Gastrocnemius medialis (tissue), 4 donors: Measurements from ENCODE around the gene ZDHHC1. TPM values are rescaled to one million over a fixed set of nuclear protein-coding genes. Genes with fewer than 3 reads are reported as not detected.
"Not testable (repeated sequence)": the region's sequence is repeated elsewhere in the genome, so short reads cannot be mapped to it uniquely, and the experiment has no call there.

ENCODE experiments used
- ATAC-seq, 2 donors: fragments of 150-250 bp; one replicate each; pipeline ENCODE4 v1.9.1; 2016
- DNase-seq, 2 donors: peaks; one replicate each; pipeline ENCODE4 v3.0.0-alpha.2; 2019
- H3K27ac ChIP-seq, 4 donors: fragments of 200-600 bp; sonication (generic); 1 replicate in 1 of 4; 2 replicates in 3 of 4; pipeline ENCODE4 v1.5.1; 2016 to 2018; ENCODE audit warnings: mild to moderate bottlenecking in 2 of 4, moderate library complexity in 1 of 4
- H3K27me3 ChIP-seq, 3 donors: fragments of 200-600 bp; sonication (generic) in 2 of 3; 1 replicate in 1 of 3; 2 replicates in 2 of 3; pipeline versions ENCODE4 v1.5.1 to v1.6.0; 2016 to 2019; ENCODE audit warnings: mild to moderate bottlenecking in 1 of 3, moderate library complexity in 1 of 3
- H3K36me3 ChIP-seq, 2 donors: fragments of 200-600 bp; sonication (generic) in 1 of 2; one replicate each; pipeline ENCODE4 v1.5.1; 2017 to 2018
- H3K4me1 ChIP-seq, 2 donors: fragments of 200-600 bp; sonication (generic) in 1 of 2; one replicate each; pipeline ENCODE4 v1.5.1; 2016 to 2017; ENCODE audit warnings: mild to moderate bottlenecking in 2 of 2
- H3K4me3 ChIP-seq, 4 donors: fragments of 200-600 bp; sonication (generic) in 3 of 4; 1 replicate in 1 of 4; 2 replicates in 3 of 4; pipeline ENCODE4 v1.5.1; 2016 to 2019; ENCODE audit warnings: mild to moderate bottlenecking in 2 of 4
- H3K9me3 ChIP-seq, 3 donors: fragments of 200-600 bp; sonication (generic) in 2 of 3; 1 replicate in 1 of 3; 2 replicates in 2 of 3; pipeline ENCODE4 v1.5.1; 2016 to 2019
- CTCF ChIP-seq, 5 experiments: fragments of 450-650 bp in 3 of 5; fragments of 200-600 bp in 2 of 5; sonication (generic) in 2 of 5; IDR thresholded peaks in 4 of 5; conservative IDR thresholded peaks in 1 of 5; 1 replicate in 4 of 5; 2 replicates in 1 of 5; pipeline ENCODE4 v1.5.1; 2016 to 2019; ENCODE audit warnings: antibody characterized with exemption in 5 of 5, mild to moderate bottlenecking in 3 of 5, moderate library complexity in 3 of 5
- POLR2A ChIP-seq, 2 donors: fragments of 450-650 bp; IDR thresholded peaks; one replicate each; pipeline ENCODE4 v1.6.1; 2017; ENCODE audit warnings: antibody characterized with exemption in 2 of 2, mild to moderate bottlenecking in 2 of 2, moderate library complexity in 2 of 2
- in situ Hi-C, 4 donors: fragments of 200-750 bp; cut with MboI; loops; one replicate each; pipeline versions ENCODE4 v1.15.0 to v1.8.0; 2017; ENCODE audit warnings: low sequenced_read_pairs in 4 of 4
- intact Hi-C: fragments of 100-400 bp; cut with DNase I; formaldehyde crosslinking; loops from one replicate; pipeline ENCODE4 v1.15.1; 2023; ENCODE audit warnings: low total_unique reads
- total RNA-seq, 4 donors: library from RNA; depleted of rRNA; stranded (reverse); fragments of >200 nt; gene quantifications; one replicate each; pipeline versions ENCODE4 v1.1.0 to v1.2.3, GENCODE V29; 2016

ZDHHC1 gene
- total RNA-seq, 4 donors from 2014 or later = 4.4 to 11.0 (median 8.9) TPM

DNA sequence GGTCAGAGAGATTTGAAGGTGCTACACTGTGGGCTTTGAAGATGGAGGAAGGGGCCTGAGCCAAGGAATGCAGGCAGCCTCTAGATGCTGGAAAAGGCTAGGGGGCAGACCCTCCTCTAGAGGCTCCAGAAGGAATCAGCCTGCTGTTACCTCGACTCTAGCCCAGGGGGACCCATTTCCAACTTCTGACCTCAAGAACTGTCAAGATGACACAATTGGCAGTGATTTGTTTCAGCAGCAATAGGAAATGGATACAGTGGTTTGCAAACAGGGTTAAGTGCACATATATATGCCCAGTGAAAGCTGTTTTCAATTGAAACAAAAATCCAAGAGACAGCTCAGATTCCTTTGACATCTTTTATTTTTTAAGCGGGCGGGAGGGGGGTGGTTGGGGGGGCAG is 3.7 kb upstream of the ZDHHC1 start:
- Histone ChIP-seq H3K9me3 (no peaks in the 10 kb centered on the region), H3K36me3 (no peaks in the 10 kb centered on the region), H3K4me3 (no peak overlapping the region), H3K4me1 (peaks cover 8% of the 10 kb centered on the region in 2 donors), H3K27me3 (no peaks in the 10 kb centered on the region), H3K27ac (no peak overlapping the region)
- intact Hi-C loops (loop anchor here (5.0 kb wide), 1 partner anchor 143 kb away; the partner anchor contains the start of gene PLEKHG4), in situ Hi-C loops (loop anchor here in 1 of 4 donors (10.0 kb wide), 1 partner anchor 155 kb away; no protein-coding TSS in a partner anchor)
- no peak for DNase-seq
- TF ChIP-seq CTCF (IDR thresholded peaks at IDR 0.05 in 4 of 5, conservative IDR thresholded peaks at IDR 0.05 in 1 of 5) = no peak
- no peak for ATAC-seq

DNA sequence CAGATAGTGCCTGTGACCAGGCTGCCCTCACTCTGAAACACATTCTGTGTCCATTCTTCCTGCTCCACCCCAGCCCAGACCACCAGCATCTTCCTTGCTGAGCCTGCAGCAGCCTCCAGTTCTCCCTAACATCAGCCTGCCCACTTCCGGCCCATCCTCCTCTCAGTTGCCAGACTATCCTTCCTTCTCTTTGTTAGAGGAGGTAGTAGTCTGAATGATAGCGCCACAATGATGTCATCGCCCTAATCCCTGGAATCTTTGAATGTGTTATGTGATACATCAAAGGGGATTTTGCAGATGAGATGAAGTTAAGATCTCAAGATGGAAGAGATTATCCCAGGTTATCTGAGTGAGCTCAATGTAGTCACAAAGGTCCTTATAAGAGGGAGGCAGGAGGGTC is 3.2 kb upstream of the ZDHHC1 start:
- ATAC-seq = no peak
- Histone ChIP-seq H3K4me1 (peaks cover 8 to 12% of the 10 kb centered on the region in 2 donors), H3K9me3 (no peaks in the 10 kb centered on the region), H3K27ac (no peak overlapping the region), H3K36me3 (no peaks in the 10 kb centered on the region), H3K4me3 (no peak overlapping the region), H3K27me3 (no peaks in the 10 kb centered on the region)
- in situ Hi-C loops (loop anchor here in 1 of 4 donors (10.0 kb wide), 1 partner anchor 155 kb away; no protein-coding TSS in a partner anchor), intact Hi-C loops (loop anchor here (5.0 kb wide), 1 partner anchor 142 kb away; the partner anchor contains the start of gene PLEKHG4)
- DNase-seq = no peak
- TF ChIP-seq POLR2A (IDR thresholded peaks at IDR 0.05) = no peak
- no peak for TF ChIP-seq CTCF (IDR thresholded peaks at IDR 0.05 in 4 of 5, conservative IDR thresholded peaks at IDR 0.05 in 1 of 5)

DNA sequence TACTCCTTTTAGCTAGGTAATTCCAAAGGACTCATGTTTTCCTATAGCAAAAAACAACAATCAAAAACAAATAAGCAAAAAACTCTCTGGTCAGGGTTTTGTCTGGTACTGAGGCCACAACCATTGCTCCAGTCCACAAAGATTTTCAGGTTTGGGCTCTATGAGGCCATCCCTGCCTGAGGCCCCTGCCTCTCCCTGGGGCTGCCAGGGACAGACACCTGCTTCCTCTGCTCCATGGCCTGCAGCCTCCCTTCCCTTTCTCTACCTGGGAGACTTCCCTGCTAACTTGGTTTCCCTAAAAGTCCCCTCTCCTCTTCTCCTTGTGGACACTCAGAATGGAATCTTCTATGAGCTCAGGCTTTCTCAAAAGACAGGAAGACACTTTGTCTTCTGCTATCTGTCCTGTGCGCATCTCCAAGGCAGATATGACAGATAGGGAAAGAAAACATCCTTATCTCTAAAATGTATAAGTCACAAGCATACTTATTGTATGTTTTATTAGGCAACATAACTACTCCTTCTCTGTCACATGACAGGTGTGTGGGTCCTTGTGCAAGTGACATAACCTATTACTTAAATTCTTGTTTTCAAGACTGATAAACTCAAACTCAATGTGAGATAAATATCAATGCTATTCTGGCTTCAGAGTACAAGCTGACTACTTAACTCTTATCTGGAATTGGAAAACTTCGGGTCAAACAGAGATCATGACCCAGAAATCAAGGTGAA is 1.2 kb upstream of the ZDHHC1 start:
- peaks cover 12 to 20% of the 10 kb centered on the region in 2 donors for H3K4me1 ChIP-seq
- no peak overlapping the region for H3K4me3 ChIP-seq
- no peak for DNase-seq
- TF ChIP-seq POLR2A (IDR thresholded peaks at IDR 0.05) = no peak
- TF ChIP-seq CTCF (IDR thresholded peaks at IDR 0.05 in 4 of 5, conservative IDR thresholded peaks at IDR 0.05 in 1 of 5) = no peak
- in situ Hi-C loops = loop anchor here in 1 of 4 donors (10.0 kb wide), 1 partner anchor 153 kb away; no protein-coding TSS in a partner anchor
- no peak overlapping the region for H3K27ac ChIP-seq
- H3K36me3 ChIP-seq = no peaks in the 10 kb centered on the region
- intact Hi-C loops = loop anchor here (2.0 to 5.0 kb wide), 3 partner anchors 45 to 140 kb away; partner anchors contain the start of gene PLEKHG4
- H3K27me3 ChIP-seq = no peaks in the 10 kb centered on the region
- H3K9me3 ChIP-seq = no peaks in the 10 kb centered on the region
- ATAC-seq = no peak

- ATAC-seq, H3K36me3 ChIP-seq, DNase-seq, H3K9me3 ChIP-seq, H3K27me3 ChIP-seq: not testable (repeated sequence)
- Histone ChIP-seq H3K4me3 (peak overlapping the region; percentile 59 to 87 (median 78)), H3K27ac (peak overlapping the region; percentile 75 to 82 (median 76)), H3K4me1 (peaks cover 12 to 20% of the 10 kb centered on the region in 2 donors)
- in situ Hi-C loops = loop anchor here in 1 of 4 donors (10.0 kb wide), 1 partner anchor 151 kb away; no protein-coding TSS in a partner anchor
- intact Hi-C loops = loop anchor here (5.0 kb wide), 1 partner anchor 138 kb away; the partner anchor contains the start of gene PLEKHG4
These were observed 856 bp downstream of the ZDHHC1 start for GRCh38 chr16:67415421-67415820.
